NCI-H446 (cell line): Measurements from ENCODE around the gene RNF123.
"Not testable (repeated sequence)": the region's sequence is repeated elsewhere in the genome, so short reads cannot be mapped to it uniquely, and the experiment has no call there.

Source experiments
- DNase-seq, 2 experiments: peaks; one replicate each; lab custom pipeline; 2025; lab: John Stamatoyannopoulos, UW

Gene RNF123

GRCh38 chr3:49720855-49721595 lies 31.7 kb downstream of the RNF123 start:
- no peak for DNase-seq

- DNase-seq = no peak
These were observed 32.2 kb downstream of the RNF123 start for GRCh38 chr3:49721596-49721895.

GRCh38 chr3:49721896-49722781 lies 32.8 kb downstream of the RNF123 start:
- DNase-seq = no peak

- no peak for DNase-seq
These were observed 33.5 kb downstream of the RNF123 start for GRCh38 chr3:49722896-49723295.

- DNase-seq = no peak
These were observed 33.9 kb downstream of the RNF123 start for GRCh38 chr3:49723296-49723627.

- DNase-seq = peak; percentile 80 to 95
These were observed 34.5 kb downstream of the RNF123 start, which contains the start of gene GMPPB for GRCh38 chr3:49723628-49724551. GMPPB (minus strand) TSS chr3:49723951; CDS start chr3:49723726, 225 bp downstream.

- no peak for DNase-seq
These were observed 35.2 kb downstream of the RNF123 start for GRCh38 chr3:49724586-49724985.

GRCh38 chr3:49725906-49726681 lies 36.7 kb downstream of the RNF123 start:
- DNase-seq = no peak

- DNase-seq = no peak
These were observed 38.0 kb downstream of the RNF123 start for GRCh38 chr3:49727154-49727923.

GRCh38 chr3:49727924-49728361 lies 38.6 kb downstream of the RNF123 start:
- DNase-seq = no peak

GRCh38 chr3:49729966-49730609 lies 40.7 kb downstream of the RNF123 start:
- no peak for DNase-seq

- no peak for DNase-seq
These were observed 43.2 kb downstream of the RNF123 start for GRCh38 chr3:49732597-49732996.

GRCh38 chr3:49733551-49733950 lies 44.2 kb downstream of the RNF123 start:
- no peak for DNase-seq

- DNase-seq = no peak
These were observed 45.4 kb downstream of the RNF123 start for GRCh38 chr3:49734752-49735151.

- no peak for DNase-seq
These were observed 48.8 kb downstream of the RNF123 start for GRCh38 chr3:49738067-49738713.

- DNase-seq = no peak
These were observed 51.1 kb downstream of the RNF123 start for GRCh38 chr3:49740427-49740826.

GRCh38 chr3:49745986-49746385 lies 56.6 kb downstream of the RNF123 start:
- DNase-seq = no peak

- no peak for DNase-seq
These were observed 58.6 kb downstream of the RNF123 start for GRCh38 chr3:49747792-49748480.

- DNase-seq = not testable (repeated sequence)
These were observed 59.5 kb downstream of the RNF123 start for GRCh38 chr3:49748874-49749273.
